HG02610 (cell line): ENCODE measurements around the gene OR4D9.
"Not testable (repeated sequence)": the region's sequence is repeated elsewhere in the genome, so short reads cannot be mapped to it uniquely, and the experiment has no call there.

Experiments used
- ATAC-seq: cut with Tn5 transposase; IDR thresholded peaks from one replicate; pipeline ENCODE4 v1.9.1; 2021; ENCODE audit warnings: mild to moderate bottlenecking, moderate library complexity; ENCODE audit not compliant: unreplicated experiment

The OR4D9 gene

GRCh38 chr11:59510941-59511589 lies at the start of gene OR4D9:
Gene OR4D9, plus strand, starts transcription at chr11:59511539. Its CDS starts 3,374 bp downstream, at chr11:59514913.
- ATAC-seq: no peak

GRCh38 chr11:59463190-59463641 lies 48.1 kb upstream of the OR4D9 start:
- no peak for ATAC-seq

- no peak for ATAC-seq
Observed at GRCh38 chr11:59473015-59473414, 38.3 kb upstream of the OR4D9 start, which contains the start of gene OR4D10. Gene OR4D10, plus strand, starts transcription at chr11:59473315. Its CDS starts 4,115 bp downstream, at chr11:59477430.

GRCh38 chr11:59475176-59475575 lies 36.2 kb upstream of the OR4D9 start:
- ATAC-seq: no peak

- no peak for ATAC-seq
Observed at GRCh38 chr11:59479906-59480305, 31.4 kb upstream of the OR4D9 start.

GRCh38 chr11:59480359-59480758 lies 31.0 kb upstream of the OR4D9 start:
- no peak for ATAC-seq

GRCh38 chr11:59501931-59502330 lies 9.4 kb upstream of the OR4D9 start:
- peak; percentile 56 for ATAC-seq

GRCh38 chr11:59503276-59503675 lies 8.1 kb upstream of the OR4D9 start, which contains the start of gene OR4D11:
Gene OR4D11, plus strand, starts transcription at chr11:59503576. Its CDS starts 0 bp downstream, at chr11:59503576.
- no peak for ATAC-seq

GRCh38 chr11:59511675-59512074 lies 336 bp downstream of the OR4D9 start:
- no peak for ATAC-seq

- not testable (repeated sequence) for ATAC-seq
Observed at GRCh38 chr11:59520139-59520538, 8.8 kb downstream of the OR4D9 start.

GRCh38 chr11:59520741-59521140 lies 9.4 kb downstream of the OR4D9 start:
- ATAC-seq: no peak

GRCh38 chr11:59523541-59523940 lies 12.2 kb downstream of the OR4D9 start:
- no peak for ATAC-seq

GRCh38 chr11:59528711-59529110 lies 17.4 kb downstream of the OR4D9 start:
- ATAC-seq: no peak

- no peak for ATAC-seq
Observed at GRCh38 chr11:59532620-59533019, 21.3 kb downstream of the OR4D9 start.

GRCh38 chr11:59534676-59535075 lies 23.3 kb downstream of the OR4D9 start:
- ATAC-seq: no peak

- ATAC-seq: no peak
Observed at GRCh38 chr11:59542142-59542810, 30.9 kb downstream of the OR4D9 start.

- ATAC-seq: not testable (repeated sequence)
Observed at GRCh38 chr11:59543713-59544112, 32.4 kb downstream of the OR4D9 start.

- ATAC-seq: no peak
Observed at GRCh38 chr11:59544869-59545178, 33.5 kb downstream of the OR4D9 start.

GRCh38 chr11:59545179-59546020 lies 34.1 kb downstream of the OR4D9 start:
- ATAC-seq: no peak

GRCh38 chr11:59547605-59548308 lies 36.4 kb downstream of the OR4D9 start:
- not testable (repeated sequence) for ATAC-seq

- ATAC-seq: no peak
Observed at GRCh38 chr11:59548309-59548656, 36.9 kb downstream of the OR4D9 start.
